GM12872 (cell line): Measurements from ENCODE around the gene EIF3K.

Source experiments
- TF ChIP-seq, protein P1 (sequence below): IDR thresholded peaks from 3 replicates; pipeline ENCODE4 v1.5.1; 2011; ENCODE audit warnings: low read depth, mild to moderate bottlenecking, low read length, moderate library complexity; ENCODE audit not compliant: insufficient read depth

Gene EIF3K

DNA sequence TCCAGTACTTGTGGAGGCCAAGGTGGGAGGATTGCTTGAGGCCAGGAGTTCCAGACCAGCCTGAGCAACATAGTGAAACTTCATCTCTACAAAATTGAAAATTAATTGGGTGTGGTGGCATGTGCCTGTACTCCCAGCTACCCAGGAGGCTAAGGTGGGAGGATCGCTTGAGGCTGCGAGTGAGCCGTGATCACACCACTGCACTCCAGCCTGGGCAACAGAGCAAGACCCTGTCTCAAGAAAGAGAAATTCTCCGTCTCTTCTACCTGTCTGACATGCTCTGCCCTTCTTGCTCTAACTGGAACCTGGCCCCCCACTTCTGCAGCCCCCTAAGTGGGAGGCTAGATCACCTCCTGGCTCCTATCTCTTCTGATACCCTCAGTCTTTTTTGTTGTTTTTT lies 7.4 kb downstream of the EIF3K start:
- TF ChIP-seq, protein P1, sequence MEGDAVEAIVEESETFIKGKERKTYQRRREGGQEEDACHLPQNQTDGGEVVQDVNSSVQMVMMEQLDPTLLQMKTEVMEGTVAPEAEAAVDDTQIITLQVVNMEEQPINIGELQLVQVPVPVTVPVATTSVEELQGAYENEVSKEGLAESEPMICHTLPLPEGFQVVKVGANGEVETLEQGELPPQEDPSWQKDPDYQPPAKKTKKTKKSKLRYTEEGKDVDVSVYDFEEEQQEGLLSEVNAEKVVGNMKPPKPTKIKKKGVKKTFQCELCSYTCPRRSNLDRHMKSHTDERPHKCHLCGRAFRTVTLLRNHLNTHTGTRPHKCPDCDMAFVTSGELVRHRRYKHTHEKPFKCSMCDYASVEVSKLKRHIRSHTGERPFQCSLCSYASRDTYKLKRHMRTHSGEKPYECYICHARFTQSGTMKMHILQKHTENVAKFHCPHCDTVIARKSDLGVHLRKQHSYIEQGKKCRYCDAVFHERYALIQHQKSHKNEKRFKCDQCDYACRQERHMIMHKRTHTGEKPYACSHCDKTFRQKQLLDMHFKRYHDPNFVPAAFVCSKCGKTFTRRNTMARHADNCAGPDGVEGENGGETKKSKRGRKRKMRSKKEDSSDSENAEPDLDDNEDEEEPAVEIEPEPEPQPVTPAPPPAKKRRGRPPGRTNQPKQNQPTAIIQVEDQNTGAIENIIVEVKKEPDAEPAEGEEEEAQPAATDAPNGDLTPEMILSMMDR, result no peak

DNA sequence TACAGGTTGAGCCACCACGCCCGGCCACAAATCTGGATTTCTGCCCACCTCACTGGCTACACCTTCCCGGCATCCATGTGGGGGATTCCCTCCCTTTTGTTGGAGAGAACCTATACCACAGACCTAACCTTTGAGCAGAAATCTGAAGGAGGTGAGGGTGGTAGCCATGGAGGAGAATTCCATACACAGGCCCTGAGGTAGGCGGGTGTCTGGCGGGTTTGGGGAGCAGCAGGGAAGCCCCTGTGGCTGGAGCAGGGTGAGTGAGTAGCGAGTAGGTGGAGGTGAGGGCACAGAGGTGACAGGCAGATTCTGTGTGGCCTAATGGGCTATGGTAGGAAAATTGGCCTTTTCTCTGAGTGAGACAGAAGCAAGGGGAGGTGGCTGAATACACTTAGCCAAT lies 10.6 kb downstream of the EIF3K start:
- TF ChIP-seq, protein P1, result no peak

DNA sequence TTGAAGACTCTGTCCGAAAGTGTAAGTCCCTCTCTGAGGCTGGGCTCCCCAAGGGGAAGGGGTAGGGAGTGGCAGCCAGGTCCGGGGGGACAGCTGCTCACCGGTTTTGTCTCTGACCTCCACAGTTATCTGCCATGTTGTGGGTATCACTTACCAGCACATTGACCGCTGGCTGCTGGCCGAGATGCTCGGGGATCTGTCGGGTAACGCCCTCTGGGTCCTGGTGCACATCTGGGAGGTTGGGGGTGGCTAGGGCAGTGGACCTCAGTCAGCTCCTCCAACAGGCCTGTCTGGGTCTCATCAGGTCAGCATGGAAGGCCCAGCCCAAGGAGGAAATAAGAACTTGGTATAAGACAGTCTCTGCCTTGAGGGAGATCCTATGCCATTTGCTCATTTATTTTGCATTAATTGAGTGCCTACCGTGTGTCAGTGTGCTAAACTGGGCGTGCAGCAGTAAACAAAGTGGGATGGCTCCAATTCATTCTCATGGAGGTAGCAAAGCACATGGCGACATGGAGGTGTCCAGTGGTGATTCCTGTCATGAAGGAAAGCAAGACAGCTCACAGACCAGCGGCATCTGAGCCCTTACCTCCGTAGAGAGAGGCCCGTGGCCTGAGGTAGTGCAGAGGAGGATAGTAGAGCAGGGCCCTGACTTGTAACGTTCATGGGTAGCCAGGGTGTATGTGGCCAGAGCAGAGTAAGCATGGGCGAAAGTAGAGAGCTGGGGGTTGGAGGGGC lies 13.7 kb downstream of the EIF3K start:
- TF ChIP-seq, protein P1, result no peak

DNA sequence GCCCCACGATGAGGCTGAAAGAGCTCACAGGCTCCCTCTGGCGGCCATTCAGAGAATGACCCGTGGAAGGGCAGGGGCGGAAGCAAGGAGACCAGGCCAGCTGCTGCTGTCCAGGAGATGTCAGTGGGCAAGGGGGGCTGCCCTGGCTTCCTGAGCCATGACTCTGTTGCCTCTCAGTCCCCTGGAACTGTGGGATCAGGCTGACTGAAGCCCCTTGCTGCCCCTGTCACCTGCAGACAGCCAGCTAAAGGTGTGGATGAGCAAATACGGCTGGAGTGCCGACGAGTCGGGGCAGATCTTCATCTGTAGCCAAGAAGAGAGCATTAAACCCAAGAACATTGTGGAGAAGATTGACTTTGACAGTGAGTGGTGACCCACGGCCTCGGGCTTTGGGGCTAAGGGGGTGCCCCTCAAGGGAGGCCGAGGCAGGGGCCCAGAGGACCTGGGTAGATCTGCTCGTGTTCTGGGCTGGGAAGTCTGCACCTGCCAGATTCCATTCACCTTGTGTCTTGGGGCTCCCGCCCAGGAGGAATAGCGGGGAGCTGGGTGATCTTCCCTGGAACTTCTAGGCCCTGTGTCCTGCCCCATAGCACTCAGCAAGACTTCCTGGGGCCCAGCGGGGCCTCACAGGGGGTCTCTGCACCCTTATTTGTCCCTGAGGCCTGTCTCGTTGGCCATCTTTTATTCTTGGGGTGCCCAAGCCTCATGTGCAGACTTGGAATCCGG lies 15.9 kb downstream of the EIF3K start:
- TF ChIP-seq, protein P1, result peak; percentile 93

DNA sequence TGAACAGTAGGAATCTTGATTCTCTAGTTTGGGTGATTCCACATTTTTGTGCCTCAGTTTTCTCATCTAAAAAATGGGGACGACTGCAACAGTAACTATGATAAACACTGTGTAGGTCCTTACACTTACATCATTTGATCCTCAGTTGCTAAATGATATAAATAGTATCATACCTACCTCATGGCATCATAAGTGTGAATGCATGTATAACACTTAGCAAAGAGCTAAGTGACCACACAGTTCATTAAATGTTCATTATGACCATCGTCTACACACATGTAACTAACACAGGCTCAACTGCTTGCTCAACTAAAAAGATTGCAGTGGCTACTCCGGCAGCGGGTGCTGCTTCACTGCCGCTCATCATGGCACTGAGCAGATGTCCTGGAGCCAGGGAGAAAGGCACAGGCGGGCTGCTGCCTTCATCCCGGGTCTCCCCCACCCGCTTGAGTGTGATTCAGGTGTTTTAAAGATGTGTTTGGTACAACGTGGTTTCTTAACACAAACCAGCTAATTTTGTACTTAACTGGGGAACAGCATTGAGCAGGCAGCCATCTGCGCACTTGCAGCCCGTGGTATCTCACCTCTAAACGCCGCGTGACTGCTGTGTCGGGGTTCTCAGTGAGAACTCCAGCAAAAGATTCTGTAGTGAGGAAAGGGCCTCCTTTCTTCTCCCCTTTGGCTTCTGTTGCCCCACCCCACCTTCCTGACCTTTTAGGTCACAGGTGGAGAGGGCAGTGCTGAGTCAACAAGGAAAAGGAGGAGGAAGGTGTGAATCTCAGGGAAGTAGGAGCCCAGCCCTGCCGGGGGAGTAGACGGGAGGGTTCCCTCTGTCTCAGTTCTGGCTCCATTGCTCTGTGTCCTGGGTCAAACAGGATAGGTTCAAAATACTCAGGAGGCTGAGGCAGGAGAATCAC lies 16.8 kb downstream of the EIF3K start:
- TF ChIP-seq, protein P1, result no peak

DNA sequence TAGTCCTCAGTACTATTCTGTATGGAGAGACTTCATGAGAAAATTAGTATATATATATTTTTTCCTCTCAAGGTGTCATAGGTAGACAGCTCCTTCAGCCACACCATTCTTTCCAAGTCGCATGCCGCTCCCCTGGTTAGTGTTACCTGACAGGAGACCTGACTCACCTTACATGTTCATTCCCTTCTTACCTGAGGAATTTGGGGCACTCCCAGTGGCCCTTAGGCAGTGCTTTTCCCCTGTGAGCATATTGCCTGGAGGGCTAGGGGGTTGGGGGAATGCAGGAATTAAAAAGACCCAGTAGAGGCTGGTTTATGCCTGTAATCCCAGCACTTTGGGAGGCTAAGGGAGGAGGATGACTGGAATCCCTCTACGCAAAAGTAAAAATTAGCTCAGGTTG lies 19.5 kb downstream of the EIF3K start:
- TF ChIP-seq, protein P1, result no peak

DNA sequence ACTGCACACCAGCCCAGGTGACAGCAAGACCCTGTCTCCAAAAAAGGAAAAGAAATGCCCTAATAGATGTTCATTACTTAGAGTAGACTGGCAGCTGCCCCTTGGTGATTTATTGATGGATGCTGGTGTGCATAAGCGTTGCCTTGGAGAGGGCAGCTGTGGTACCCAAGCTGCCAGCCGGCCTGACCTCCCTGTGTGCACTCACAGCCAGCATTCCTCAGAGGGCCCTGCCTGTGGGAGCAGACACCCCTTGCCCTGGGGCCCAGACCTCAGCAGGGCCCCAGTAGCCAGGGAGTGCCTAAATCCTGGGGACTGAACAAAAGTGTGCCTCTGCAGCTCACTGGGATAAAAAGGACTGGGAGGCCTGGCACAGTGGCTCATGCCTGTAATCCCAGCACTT lies 20.7 kb downstream of the EIF3K start:
- TF ChIP-seq, protein P1, result no peak
